ENCODE measurements around the gene RGS6. TPM values are rescaled to one million over a fixed set of nuclear protein-coding genes. Genes with fewer than 3 reads are reported as not detected.

The RGS6 gene
- total and polyA plus RNA-seq, 2 donors (not counting 1 experiment from before 2014, with no cell fraction given) = not detected

GRCh38 chr14:72128629-72129028 lies 196.4 kb downstream of the RGS6 start:
- Histone ChIP-seq H3K36me3 (ENCODE audit: control insufficient read depth, insufficient read depth, low read length) (no peaks in the 10 kb centered on the region), H3K9ac (ENCODE audit: insufficient read depth, low read length) (no peak overlapping the region), H3K27ac (ENCODE audit: insufficient read depth, low read length) (no peak overlapping the region), H2AFZ (ENCODE audit: low read length) (no peak overlapping the region), H3K4me1 (ENCODE audit: control insufficient read depth, extremely low read depth, insufficient read depth, low read length) (no peaks in the 10 kb centered on the region), H3K9me3 (ENCODE audit: control insufficient read depth, insufficient read depth, low read depth, low read length) (no peaks in the 10 kb centered on the region), H3K79me2 (ENCODE audit: control insufficient read depth, insufficient read depth, low read length) (no peaks in the 10 kb centered on the region), H3K27me3 (ENCODE audit: control insufficient read depth, insufficient read depth, low read length) (no peaks in the 10 kb centered on the region), H4K20me1 (ENCODE audit: control insufficient read depth, extremely low read depth, insufficient read depth, low read length) (no peaks in the 10 kb centered on the region), H3K4me3 (replicated peaks in 1 of 4; ENCODE audit: control extremely low read depth in 1 of 4, insufficient read depth in 1 of 4, low read depth in 3 of 4, low read length in 4 of 4) (no peak overlapping the region), H3K4me2 (ENCODE audit: extremely low read depth, insufficient read depth, low read length) (no peak overlapping the region)
- DNase-seq (ENCODE audit: low read depth in 2 of 2) = no peak
- TF ChIP-seq EZH2 (IDR thresholded peaks at IDR 0.05; ENCODE audit: low read length, missing control alignments) = no peak
- no peak for TF ChIP-seq CTCF (conservative IDR thresholded peaks at IDR 0.05 in 1 of 2, IDR thresholded peaks at IDR 0.05 in 1 of 2; ENCODE audit: low read depth in 1 of 2, low read length in 2 of 2)

GRCh38 chr14:72129291-72129690 lies 197.1 kb downstream of the RGS6 start:
- Histone ChIP-seq H3K9me3 (ENCODE audit: control insufficient read depth, insufficient read depth, low read depth, low read length) (no peaks in the 10 kb centered on the region), H4K20me1 (ENCODE audit: control insufficient read depth, extremely low read depth, insufficient read depth, low read length) (no peaks in the 10 kb centered on the region), H3K79me2 (ENCODE audit: control insufficient read depth, insufficient read depth, low read length) (no peaks in the 10 kb centered on the region), H3K27ac (ENCODE audit: insufficient read depth, low read length) (no peak overlapping the region), H2AFZ (ENCODE audit: low read length) (no peak overlapping the region), H3K9ac (ENCODE audit: insufficient read depth, low read length) (no peak overlapping the region), H3K36me3 (ENCODE audit: control insufficient read depth, insufficient read depth, low read length) (no peaks in the 10 kb centered on the region), H3K27me3 (ENCODE audit: control insufficient read depth, insufficient read depth, low read length) (no peaks in the 10 kb centered on the region), H3K4me1 (ENCODE audit: control insufficient read depth, extremely low read depth, insufficient read depth, low read length) (no peaks in the 10 kb centered on the region), H3K4me2 (ENCODE audit: extremely low read depth, insufficient read depth, low read length) (no peak overlapping the region), H3K4me3 (replicated peaks in 1 of 4; ENCODE audit: control extremely low read depth in 1 of 4, insufficient read depth in 1 of 4, low read depth in 3 of 4, low read length in 4 of 4) (no peak overlapping the region)
- no peak for DNase-seq (ENCODE audit: low read depth in 2 of 2)
- TF ChIP-seq CTCF (conservative IDR thresholded peaks at IDR 0.05 in 1 of 2, IDR thresholded peaks at IDR 0.05 in 1 of 2; ENCODE audit: low read depth in 1 of 2, low read length in 2 of 2) (no peak), EZH2 (IDR thresholded peaks at IDR 0.05; ENCODE audit: low read length, missing control alignments) (no peak)

- TF ChIP-seq CTCF (conservative IDR thresholded peaks at IDR 0.05 in 1 of 2, IDR thresholded peaks at IDR 0.05 in 1 of 2; ENCODE audit: low read depth in 1 of 2, low read length in 2 of 2) (no peak), EZH2 (IDR thresholded peaks at IDR 0.05; ENCODE audit: low read length, missing control alignments) (no peak)
- Histone ChIP-seq H3K79me2 (ENCODE audit: control insufficient read depth, insufficient read depth, low read length) (no peaks in the 10 kb centered on the region), H3K36me3 (ENCODE audit: control insufficient read depth, insufficient read depth, low read length) (no peaks in the 10 kb centered on the region), H3K4me3 (replicated peaks in 1 of 4; ENCODE audit: control extremely low read depth in 1 of 4, insufficient read depth in 1 of 4, low read depth in 3 of 4, low read length in 4 of 4) (no peak overlapping the region), H3K27me3 (ENCODE audit: control insufficient read depth, insufficient read depth, low read length) (no peaks in the 10 kb centered on the region), H2AFZ (ENCODE audit: low read length) (no peak overlapping the region), H3K9me3 (ENCODE audit: control insufficient read depth, insufficient read depth, low read depth, low read length) (no peaks in the 10 kb centered on the region), H4K20me1 (ENCODE audit: control insufficient read depth, extremely low read depth, insufficient read depth, low read length) (no peaks in the 10 kb centered on the region), H3K9ac (ENCODE audit: insufficient read depth, low read length) (no peak overlapping the region), H3K27ac (ENCODE audit: insufficient read depth, low read length) (no peak overlapping the region), H3K4me1 (ENCODE audit: control insufficient read depth, extremely low read depth, insufficient read depth, low read length) (no peaks in the 10 kb centered on the region), H3K4me2 (ENCODE audit: extremely low read depth, insufficient read depth, low read length) (no peak overlapping the region)
- no peak for DNase-seq (ENCODE audit: low read depth in 2 of 2)
Measured at GRCh38 chr14:72141084-72141483, 208.9 kb downstream of the RGS6 start.

Measured in fibroblast of lung (primary cell).